B cell (primary cell): Measurements from ENCODE around the gene APOC1. TPM values are rescaled to one million over a fixed set of nuclear protein-coding genes. Genes with fewer than 3 reads are reported as not detected.
"Not testable (repeated sequence)": the region's sequence is repeated elsewhere in the genome, so short reads cannot be mapped to it uniquely, and the experiment has no call there.

Experiments
- ATAC-seq: fragments of 200-7000 bp; cut with Tn5 transposase; one replicate; pipeline ENCODE4 v1.10.0; 2021; ENCODE audit warnings: low read depth, mild to moderate bottlenecking, moderate number of reproducible peaks, moderate library complexity
- CTCF ChIA-PET: fragments of 350-600 bp; sonication (Branson Sonifier 250); formaldehyde crosslinking; loops from one replicate; lab custom pipeline; 2021; ENCODE audit warnings: antibody characterized with exemption, inconsistent platforms; lab: Charles Lee
- POLR2A ChIA-PET: fragments of 350-600 bp; sonication (Branson Sonifier 250); formaldehyde crosslinking; loops from one replicate; lab custom pipeline; 2021; ENCODE audit warnings: antibody characterized with exemption; lab: Charles Lee
- DNase-seq: peaks from one replicate; pipeline ENCODE4 v3.0.0; 2013
- H2AFZ ChIP-seq: 2 replicates; pipeline ENCODE4 v1.6.1; 2012; ENCODE audit warnings: mild to moderate bottlenecking, low read depth, low read length; ENCODE audit not compliant: insufficient read depth, poor library complexity, severe bottlenecking
- H3K27ac ChIP-seq, 2 donors: 1 replicate in 1 of 2; 2 replicates in 1 of 2; pipeline ENCODE4 v1.5.1; 2012 to 2013; ENCODE audit warnings: low read length in 2 of 2, mild to moderate bottlenecking in 2 of 2, moderate library complexity in 1 of 2
- H3K27me3 ChIP-seq, 4 experiments: fragments of 200-600 bp in 1 of 4; sonication (generic) in 1 of 4; replicated peaks in 1 of 4; 1 replicate in 2 of 4; 2 replicates in 2 of 4; pipeline versions ENCODE4 v1.6.1 to v1.7.0; 2013 to 2016; ENCODE audit warnings: low read length in 3 of 4, mild to moderate bottlenecking in 2 of 4, mixed read lengths in 1 of 4, moderate library complexity in 1 of 4; ENCODE audit not compliant: insufficient read depth in 4 of 4, control insufficient read depth in 3 of 4; ENCODE audit errors: control extremely low read depth in 1 of 4
- H3K36me3 ChIP-seq, 2 experiments: replicated peaks in 1 of 2; 1 replicate in 1 of 2; 2 replicates in 1 of 2; pipeline versions ENCODE4 v1.6.1 to v1.7.1; 2013; ENCODE audit warnings: low read length in 1 of 2; ENCODE audit not compliant: insufficient read depth in 2 of 2, control insufficient read depth in 1 of 2; ENCODE audit errors: control extremely low read depth in 1 of 2, extremely low read depth in 1 of 2
- H3K4me1 ChIP-seq, 2 donors: fragments of 200-600 bp in 1 of 2; sonication (generic) in 1 of 2; 1 replicate in 1 of 2; 2 replicates in 1 of 2; pipeline versions ENCODE4 v1.5.1 to v1.6.1; 2013 to 2017; ENCODE audit warnings: low read length in 2 of 2; ENCODE audit not compliant: control insufficient read depth in 2 of 2, insufficient read depth in 2 of 2
- H3K4me2 ChIP-seq: replicated peaks from 2 replicates; pipeline ENCODE3; 2012; ENCODE audit warnings: mild to moderate bottlenecking, low read depth, low read length; ENCODE audit not compliant: poor library complexity, severe bottlenecking
- H3K4me3 ChIP-seq, 5 experiments: fragments of 200-600 bp in 1 of 5; sonication (generic) in 1 of 5; 1 replicate in 3 of 5; 2 replicates in 2 of 5; pipeline versions ENCODE4 v1.5.1 to v1.7.0; 2011 to 2016; ENCODE audit warnings: low read length in 4 of 5, mild to moderate bottlenecking in 4 of 5, low read depth in 2 of 5, control low read depth in 1 of 5, moderate library complexity in 1 of 5; ENCODE audit not compliant: insufficient read depth in 1 of 5; ENCODE audit errors: control extremely low read depth in 1 of 5, extremely low read depth in 1 of 5
- H3K79me2 ChIP-seq: fragments of 200-600 bp; sonication (generic); one replicate; pipeline ENCODE4 v1.6.0; 2016; ENCODE audit warnings: low read length; ENCODE audit not compliant: control insufficient read depth, insufficient read depth
- H3K9ac ChIP-seq: fragments of 200-600 bp; sonication (generic); 2 replicates; pipeline ENCODE4 v1.6.1; 2017; ENCODE audit warnings: mild to moderate bottlenecking, low read length, moderate library complexity
- H3K9me3 ChIP-seq, 3 donors: one replicate each; pipeline versions ENCODE4 v1.6.1 to v1.7.1; 2013; ENCODE audit warnings: low read length in 2 of 3; ENCODE audit not compliant: control insufficient read depth in 2 of 3, insufficient read depth in 1 of 3; ENCODE audit errors: control extremely low read depth in 1 of 3
- H4K20me1 ChIP-seq: 2 replicates; pipeline ENCODE4 v1.6.0; 2012; ENCODE audit warnings: mild to moderate bottlenecking, low read length; ENCODE audit not compliant: insufficient read depth, control insufficient read depth, poor library complexity, severe bottlenecking
- H3K27ac Mint-ChIP-seq: one replicate; pipeline ENCODE4 v1.8.0; 2021; ENCODE audit warnings: mixed read lengths
- H3K27me3 Mint-ChIP-seq: one replicate; pipeline ENCODE4 v1.8.0; 2021; ENCODE audit warnings: mixed read lengths
- H3K4me1 Mint-ChIP-seq: one replicate; pipeline ENCODE4 v1.8.0; 2021; ENCODE audit warnings: mixed read lengths
- H3K4me3 Mint-ChIP-seq: one replicate; pipeline ENCODE4 v1.8.0; 2021; ENCODE audit warnings: mixed read lengths
- H3K9me3 Mint-ChIP-seq: one replicate; pipeline ENCODE4 v1.8.0; 2022; ENCODE audit warnings: mixed read lengths; ENCODE audit not compliant: insufficient read depth
- CTCF ChIP-seq: fragments of 200-600 bp; IDR thresholded peaks from one replicate; pipeline ENCODE4 v1.8.0; 2022; ENCODE audit warnings: antibody characterized with exemption, mild to moderate bottlenecking
- EZH2 ChIP-seq: IDR thresholded peaks from 2 replicates; pipeline ENCODE4 v1.6.1; 2012; ENCODE audit warnings: borderline replicate concordance, low read depth, mild to moderate bottlenecking, moderate library complexity, low read length; ENCODE audit not compliant: insufficient read depth, poor library complexity, severe bottlenecking
- WGBS: methylation state at CpG from one replicate; pipeline ENCODE4 v1.1.5; 2013; ENCODE audit warnings: missing lambda C conversion rate; ENCODE audit not compliant: insufficient coverage; 5-methylcytosine and 5-hydroxymethylcytosine counted together
- intact Hi-C: fragments of 100-400 bp; cut with micrococcal nuclease; formaldehyde crosslinking; loops from one replicate; pipeline ENCODE4 v1.10.0; 2022
- polyA plus RNA-seq: library from polyadenylated mRNA; depleted of rRNA; stranded (reverse); fragments of >200 nt; gene quantifications from 2 replicates; pipeline ENCODE4 v1.2.3, GENCODE V29; 2012
- total RNA-seq, 2 donors: library from RNA; stranded (reverse); fragments of 120-200 nt in 1 of 2; gene quantifications; 1 replicate in 1 of 2; 2 replicates in 1 of 2; pipeline versions ENCODE4 v1.2.3 to v1.2.4, GENCODE V29; 2013 to 2022

Gene APOC1
- total and polyA plus RNA-seq, 2 donors (not counting 1 experiment from before 2014, with no cell fraction given) = not detected

- Histone ChIP-seq H3K9me3 (peaks cover 0 to 3% (median 0%) of the 10 kb centered on the region in 3 donors), H3K4me3 (no peak overlapping the region), H3K36me3 (no peaks in the 10 kb centered on the region), H2AFZ (no peak overlapping the region), H3K27ac (no peak overlapping the region), H3K27me3 (no peaks in the 10 kb centered on the region), H3K4me1 (peaks cover 9% of the 10 kb centered on the region in 2 donors), H4K20me1 (no peaks in the 10 kb centered on the region), H3K4me2 (no peak overlapping the region), H3K9ac (no peak overlapping the region), H3K79me2 (no peaks in the 10 kb centered on the region)
- intact Hi-C loops = no loop called here
- Mint-ChIP-seq H3K27me3 (peaks cover 9% of the 10 kb centered on the region), H3K27ac (no peak overlapping the region), H3K4me3 (no peak overlapping the region), H3K4me1 (peaks cover 12% of the 10 kb centered on the region), H3K9me3 (no peaks in the 10 kb centered on the region)
- ChIA-PET CTCF (no interaction called here), POLR2A (no interaction called here)
- TF ChIP-seq CTCF (no peak), EZH2 (no peak)
- 100% methylated on average over 2 of the region's 6 CpGs for WGBS
- ATAC-seq = no peak
- DNase-seq = no peak
Measured at GRCh38 chr19:44886141-44886540, 28.3 kb upstream of the APOC1 start.

GRCh38 chr19:44887648-44888047, 26.8 kb upstream of the APOC1 start:
- TF ChIP-seq CTCF (no peak), EZH2 (no peak)
- H3K36me3 ChIP-seq = peaks cover 0 to 5% of the 10 kb centered on the region in 2 experiments
- Mint-ChIP-seq H3K4me1 (peaks cover 23% of the 10 kb centered on the region), H3K27me3 (peaks cover 5% of the 10 kb centered on the region), H3K27ac (no peak overlapping the region), H3K9me3 (no peaks in the 10 kb centered on the region), H3K4me3 (no peak overlapping the region)
- H3K27ac ChIP-seq = no peak overlapping the region
- H3K9ac ChIP-seq = no peak overlapping the region
- WGBS = 93% methylated on average over 4 of the region's 4 CpGs
- H3K4me3 ChIP-seq = no peak overlapping the region
- peaks cover 12% of the 10 kb centered on the region for H3K79me2 ChIP-seq
- no peak for DNase-seq
- no peaks in the 10 kb centered on the region for H3K27me3 ChIP-seq
- no peak overlapping the region for H3K4me2 ChIP-seq
- ChIA-PET CTCF (interaction anchor here (0.6 kb wide), 2 partner anchors 36 to 174 kb away, joined by 3 read pairs; no protein-coding TSS in a partner anchor), POLR2A (no interaction called here)
- peaks cover 0 to 3% (median 0%) of the 10 kb centered on the region in 3 donors for H3K9me3 ChIP-seq
- no peak overlapping the region for H2AFZ ChIP-seq
- peaks cover 16 to 21% of the 10 kb centered on the region in 2 donors for H3K4me1 ChIP-seq
- peaks cover 7% of the 10 kb centered on the region for H4K20me1 ChIP-seq
- ATAC-seq = no peak
- intact Hi-C loops = no loop called here

- H3K4me1 Mint-ChIP-seq = peaks cover 29% of the 10 kb centered on the region
- intact Hi-C loops, H3K27me3 ChIP-seq, H3K9me3 ChIP-seq, H3K27me3 Mint-ChIP-seq, CTCF ChIA-PET, DNase-seq, H3K27ac ChIP-seq, H4K20me1 ChIP-seq, POLR2A ChIA-PET, H2AFZ ChIP-seq, H3K4me2 ChIP-seq, H3K4me3 ChIP-seq, H3K9ac ChIP-seq, ATAC-seq, H3K9me3 Mint-ChIP-seq: not testable (repeated sequence)
- WGBS = 97% methylated on average over 3 of the region's 5 CpGs
- peaks cover 0 to 12% of the 10 kb centered on the region in 2 experiments for H3K36me3 ChIP-seq
- H3K79me2 ChIP-seq = peaks cover 18% of the 10 kb centered on the region
- H3K4me1 ChIP-seq = peaks cover 16 to 21% of the 10 kb centered on the region in 2 donors
- peak overlapping the region; percentile 4 for H3K27ac Mint-ChIP-seq
- peak overlapping the region; percentile 21 for H3K4me3 Mint-ChIP-seq
Measured at GRCh38 chr19:44888335-44888734, 26.1 kb upstream of the APOC1 start.
